KMS-11 (cell line): Measurements from ENCODE around the gene DACT2.

ENCODE experiments used
- H2AFZ ChIP-seq: fragments of 200-600 bp; sonication (generic); 2 replicates; pipeline ENCODE4 v1.6.1; 2016; ENCODE audit warnings: antibody characterized with exemption, mixed run types, low read depth
- H3K27ac ChIP-seq: fragments of 200-600 bp; sonication (generic); 2 replicates; pipeline ENCODE4 v1.6.1; 2016; ENCODE audit warnings: mild to moderate bottlenecking, mixed run types
- H3K27me3 ChIP-seq: fragments of 200-600 bp; sonication (generic); 2 replicates; pipeline ENCODE4 v1.6.1; 2017; ENCODE audit warnings: mild to moderate bottlenecking, low read depth, mixed run types, moderate library complexity; ENCODE audit not compliant: insufficient read depth
- H3K36me3 ChIP-seq: fragments of 200-600 bp; sonication (generic); 2 replicates; pipeline ENCODE4 v1.6.1; 2017; ENCODE audit warnings: mild to moderate bottlenecking, mixed run types; ENCODE audit not compliant: insufficient read depth
- H3K4me1 ChIP-seq: fragments of 200-600 bp; sonication (generic); 2 replicates; pipeline ENCODE4 v1.6.1; 2016; ENCODE audit warnings: mild to moderate bottlenecking, low read depth, mixed run types; ENCODE audit not compliant: poor library complexity, severe bottlenecking
- H3K4me2 ChIP-seq: fragments of 200-600 bp; sonication (generic); 2 replicates; pipeline ENCODE4 v1.7.0; 2016; ENCODE audit warnings: mild to moderate bottlenecking, mixed run types
- H3K4me3 ChIP-seq: fragments of 200-600 bp; sonication (generic); IDR thresholded peaks from 2 replicates; pipeline ENCODE4 v1.6.1; 2017; ENCODE audit warnings: low read depth, low read length, mixed read lengths; ENCODE audit not compliant: insufficient read depth
- H3K79me2 ChIP-seq: fragments of 200-600 bp; sonication (generic); 2 replicates; pipeline ENCODE4 v1.6.1; 2016; ENCODE audit warnings: low read depth, mixed run types; ENCODE audit not compliant: insufficient read depth
- H3K9ac ChIP-seq: fragments of 200-600 bp; sonication (generic); 2 replicates; pipeline ENCODE4 v1.6.1; 2016; ENCODE audit warnings: mild to moderate bottlenecking, mixed run types
- H4K20me1 ChIP-seq: fragments of 200-600 bp; sonication (generic); 2 replicates; pipeline ENCODE4 v1.6.1; 2016; ENCODE audit warnings: mild to moderate bottlenecking, mixed run types; ENCODE audit not compliant: insufficient read depth
- CTCF ChIP-seq: fragments of 200-600 bp; sonication (generic); conservative IDR thresholded peaks from 2 replicates; pipeline ENCODE4 v1.6.1; 2017; ENCODE audit warnings: low read depth, mild to moderate bottlenecking, antibody characterized with exemption, low read length, moderate library complexity, mixed read lengths

Gene DACT2

DNA sequence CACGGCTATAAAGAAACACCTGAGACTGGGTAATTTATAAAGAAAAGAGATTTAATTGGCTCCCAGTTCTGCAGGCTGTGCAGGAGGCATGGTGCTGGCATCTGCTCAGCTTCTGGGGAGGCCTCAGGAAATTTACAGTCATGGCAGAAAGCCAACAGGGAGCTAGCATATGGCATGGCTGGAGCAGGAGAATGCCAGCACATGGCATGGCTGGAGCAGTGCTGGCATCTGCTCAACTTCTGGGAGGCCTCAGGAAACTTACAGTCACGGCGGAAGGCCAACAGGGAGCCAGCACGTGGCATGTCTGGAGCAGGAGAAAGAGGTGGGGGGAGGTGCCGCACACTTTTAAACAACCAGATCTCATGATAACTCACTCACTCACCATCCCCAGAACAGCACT lies 32.5 kb upstream of the DACT2 start:
- no peak overlapping the region for H3K4me3 ChIP-seq
- no peak overlapping the region for H3K9ac ChIP-seq
- H3K27ac ChIP-seq = no peak overlapping the region
- H3K4me2 ChIP-seq = no peak overlapping the region
- H3K4me1 ChIP-seq = peaks cover 20% of the 10 kb centered on the region
- TF ChIP-seq CTCF = no peak
- no peaks in the 10 kb centered on the region for H3K79me2 ChIP-seq
- no peaks in the 10 kb centered on the region for H4K20me1 ChIP-seq
- H3K27me3 ChIP-seq = no peaks in the 10 kb centered on the region
- H2AFZ ChIP-seq = no peak overlapping the region
- H3K36me3 ChIP-seq = no peaks in the 10 kb centered on the region

- H3K27me3 ChIP-seq = no peaks in the 10 kb centered on the region
- no peak for TF ChIP-seq CTCF
- H4K20me1 ChIP-seq = no peaks in the 10 kb centered on the region
- H3K4me1 ChIP-seq = peaks cover 11% of the 10 kb centered on the region
- H2AFZ ChIP-seq = no peak overlapping the region
- no peaks in the 10 kb centered on the region for H3K36me3 ChIP-seq
- H3K27ac ChIP-seq = no peak overlapping the region
- H3K4me2 ChIP-seq = no peak overlapping the region
- no peak overlapping the region for H3K4me3 ChIP-seq
- H3K9ac ChIP-seq = no peak overlapping the region
- no peaks in the 10 kb centered on the region for H3K79me2 ChIP-seq
Observed at GRCh38 chr6:168349718-168350210, 30.2 kb upstream of the DACT2 start.

DNA sequence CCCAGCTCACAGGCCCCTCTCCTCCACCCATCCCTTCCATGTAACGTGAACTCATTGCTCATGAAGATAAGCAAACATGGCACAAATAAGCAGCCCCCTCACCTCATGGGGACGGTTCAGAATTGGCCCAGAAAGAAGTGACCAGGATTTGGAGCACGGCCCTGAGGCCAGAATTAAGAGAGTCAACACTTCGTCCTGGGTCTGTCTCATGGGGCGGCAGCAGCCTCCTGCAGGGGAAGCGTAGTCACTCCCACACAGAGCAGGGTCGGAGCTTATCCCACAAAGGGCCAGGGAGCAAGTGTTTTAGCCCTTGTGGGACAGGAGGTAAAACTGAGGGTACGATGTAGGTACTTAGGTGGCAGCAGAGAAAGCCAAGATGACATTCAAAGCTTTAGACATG lies 28.6 kb upstream of the DACT2 start:
- Histone ChIP-seq H3K27me3 (no peaks in the 10 kb centered on the region), H3K4me2 (no peak overlapping the region), H3K9ac (no peak overlapping the region), H3K4me1 (peaks cover 5% of the 10 kb centered on the region), H2AFZ (no peak overlapping the region), H3K79me2 (no peaks in the 10 kb centered on the region), H3K4me3 (no peak overlapping the region), H4K20me1 (no peaks in the 10 kb centered on the region), H3K27ac (no peak overlapping the region), H3K36me3 (no peaks in the 10 kb centered on the region)
- no peak for TF ChIP-seq CTCF

- H3K4me1 ChIP-seq = no peaks in the 10 kb centered on the region
Observed at GRCh38 chr6:168347615-168348014, 28.0 kb upstream of the DACT2 start.

More at GRCh38 chr6:168347615-168348014, 28.0 kb upstream of the DACT2 start:
- H3K36me3 ChIP-seq = no peaks in the 10 kb centered on the region
- H3K27me3 ChIP-seq = no peaks in the 10 kb centered on the region
- H3K4me2 ChIP-seq = no peak overlapping the region
- TF ChIP-seq CTCF = no peak
- no peak overlapping the region for H2AFZ ChIP-seq
- no peaks in the 10 kb centered on the region for H4K20me1 ChIP-seq
- no peak overlapping the region for H3K9ac ChIP-seq
- no peaks in the 10 kb centered on the region for H3K79me2 ChIP-seq
- no peak overlapping the region for H3K4me3 ChIP-seq
- H3K27ac ChIP-seq = no peak overlapping the region
